Heart left ventricle (tissue), 13 donors: ENCODE data around the gene CITED2.

Experiments used
- POLR2A ChIP-seq, 2 donors: fragments of 450-650 bp; IDR thresholded peaks; one replicate each; pipeline ENCODE4 v1.6.1; 2017; ENCODE audit warnings: antibody characterized with exemption in 2 of 2, mild to moderate bottlenecking in 2 of 2, moderate library complexity in 2 of 2
- TF ChIP-seq, protein P1 (sequence below), 12 donors: fragments of 200-600 bp; sonication (generic) in 4 of 12; IDR thresholded peaks; one replicate each; pipeline versions ENCODE4 v1.5.0 to v1.8.0; 2018 to 2022; ENCODE audit warnings: antibody characterized with exemption in 12 of 12, mild to moderate bottlenecking in 5 of 12
- donor health status: ischemic (EF 13 %, LVEDD 7.1; RV severe dilation, severe dysfunction).
- donor health status: DM: no; HTN: yes; CAD: no.
- donor health status: DM: no; HTN: no; CAD: no.
- donor health status: ischemic (EF 25% LVEDD 6.9; RV normal size, moderate dysfunction).
- donor health status: ischemic (EF 25% LVEDD 5.7; RV mildly dilated, moderate dysfunction).
- donor health status: ischemic (EF 35%, LVEDD 5.7; RV mildly dilated, moderate dysfunction).
- donor health status: nonischemic (EF 11% LVEDD 7.7; RV severe dilation, severe dysfunction).
- donor health status: DM: yes; HTN: yes; CAD: no.
- donor health status: PGD.
- donor health status: ischemic (EF 29% LVEDD 5.4; RV normal size, mild dysfunction).
- donor health status: nonischemic (EF 23%, LVEDD 6.1; RV moderate dilation, normal function).

DNA sequence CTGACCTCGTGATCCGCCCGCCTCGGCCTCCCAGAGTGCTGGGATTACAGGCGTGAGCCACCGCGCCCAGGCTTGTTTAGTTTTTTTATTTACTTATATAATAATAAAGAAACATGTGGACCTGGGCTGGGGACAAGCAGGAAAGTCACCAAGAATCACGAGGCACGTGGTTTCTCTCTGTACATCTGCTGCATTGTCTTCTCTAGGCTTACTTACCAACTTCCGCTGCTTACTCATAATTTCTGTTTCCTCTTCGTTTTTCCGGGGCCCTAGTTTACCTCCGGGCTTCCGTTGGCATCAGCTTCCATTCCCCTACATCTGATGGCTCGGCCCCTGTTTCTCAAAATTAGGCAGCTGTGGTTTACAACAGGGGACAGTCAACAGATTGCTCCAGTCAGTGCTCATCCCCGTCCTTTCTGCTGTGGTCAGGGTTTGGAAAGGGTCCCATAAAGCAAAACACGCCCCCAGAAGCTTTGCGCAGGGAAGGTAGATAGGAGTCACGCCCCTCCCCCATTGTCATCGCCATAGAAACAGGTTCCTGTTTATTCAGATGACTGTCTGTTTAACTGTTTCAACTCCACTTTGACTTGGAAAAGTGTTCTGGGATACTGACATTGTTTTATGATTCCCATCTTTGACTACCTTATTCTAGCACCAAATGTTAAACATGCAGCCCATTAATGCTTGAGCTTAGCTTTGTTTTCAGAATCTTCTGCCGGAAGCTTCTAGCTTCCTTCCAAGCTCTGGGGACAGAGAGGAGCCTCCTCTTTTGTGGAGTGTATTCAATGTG is 50.7 kb downstream of the CITED2 start:
- TF ChIP-seq, protein P1, sequence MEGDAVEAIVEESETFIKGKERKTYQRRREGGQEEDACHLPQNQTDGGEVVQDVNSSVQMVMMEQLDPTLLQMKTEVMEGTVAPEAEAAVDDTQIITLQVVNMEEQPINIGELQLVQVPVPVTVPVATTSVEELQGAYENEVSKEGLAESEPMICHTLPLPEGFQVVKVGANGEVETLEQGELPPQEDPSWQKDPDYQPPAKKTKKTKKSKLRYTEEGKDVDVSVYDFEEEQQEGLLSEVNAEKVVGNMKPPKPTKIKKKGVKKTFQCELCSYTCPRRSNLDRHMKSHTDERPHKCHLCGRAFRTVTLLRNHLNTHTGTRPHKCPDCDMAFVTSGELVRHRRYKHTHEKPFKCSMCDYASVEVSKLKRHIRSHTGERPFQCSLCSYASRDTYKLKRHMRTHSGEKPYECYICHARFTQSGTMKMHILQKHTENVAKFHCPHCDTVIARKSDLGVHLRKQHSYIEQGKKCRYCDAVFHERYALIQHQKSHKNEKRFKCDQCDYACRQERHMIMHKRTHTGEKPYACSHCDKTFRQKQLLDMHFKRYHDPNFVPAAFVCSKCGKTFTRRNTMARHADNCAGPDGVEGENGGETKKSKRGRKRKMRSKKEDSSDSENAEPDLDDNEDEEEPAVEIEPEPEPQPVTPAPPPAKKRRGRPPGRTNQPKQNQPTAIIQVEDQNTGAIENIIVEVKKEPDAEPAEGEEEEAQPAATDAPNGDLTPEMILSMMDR (IDR thresholded peaks at IDR 0.05) = no peak
- no peak for TF ChIP-seq POLR2A (IDR thresholded peaks at IDR 0.05)
